Liver (tissue), 3 donors: Measurements from ENCODE around the gene NEB.

Experiments used
- CTCF ChIP-seq: fragments of 150-350 bp; IDR thresholded peaks from 2 replicates; pipeline ENCODE4 v1.5.1; 2017; ENCODE audit warnings: improper control_type of control experiment, low read depth, low read length; ENCODE audit not compliant: missing input control
- EGR1 ChIP-seq, 2 donors: IDR thresholded peaks; 2 replicates each; pipeline ENCODE4 v1.6.1; 2016 to 2018; ENCODE audit warnings: antibody characterized with exemption in 2 of 2, low read depth in 2 of 2
- MAX ChIP-seq: IDR thresholded peaks from 2 replicates; pipeline ENCODE4 v1.6.1; 2016; ENCODE audit warnings: antibody characterized with exemption
- RXRA ChIP-seq, 2 donors: IDR thresholded peaks; 2 replicates each; pipeline ENCODE4 v1.6.1; 2017 to 2018; ENCODE audit warnings: antibody characterized with exemption in 2 of 2, mild to moderate bottlenecking in 1 of 2
- donor health status: healthy.
- donor health status: healthy.

- no peak for TF ChIP-seq EGR1 (IDR thresholded peaks at IDR 0.05; ENCODE audit: low read depth in 2 of 2)
- no peak for TF ChIP-seq CTCF
- no peak for TF ChIP-seq MAX
- TF ChIP-seq RXRA (IDR thresholded peaks at IDR 0.05): no peak
Observed at GRCh38 chr2:151688719-151689118, 45.6 kb downstream of the NEB start.
